HepG2 (cell line): ENCODE data around the gene WFDC1.

Source experiments
- CHD4 ChIP-seq: fragments of 200-600 bp; sonication (generic); IDR thresholded peaks from 2 replicates; pipeline ENCODE4 v1.7.0; 2017; ENCODE audit warnings: mild to moderate bottlenecking, low read length, borderline replicate concordance
- TAF1 ChIP-seq: sonication (generic); formaldehyde crosslinking; IDR thresholded peaks from 2 replicates; pipeline ENCODE4 v1.4.0; 2020; ENCODE audit warnings: missing genetic modification reagents
- TF ChIP-seq, protein P1 (sequence below): sonication (generic); formaldehyde crosslinking; IDR thresholded peaks from 2 replicates; pipeline ENCODE4 v1.5.0; 2020; ENCODE audit warnings: mild to moderate bottlenecking, missing genetic modification reagents, moderate library complexity
- TF ChIP-seq, protein P2 (sequence below), 2 experiments: fragments of 450-650 bp in 1 of 2; sonication (generic) in 1 of 2; formaldehyde crosslinking in 1 of 2; IDR thresholded peaks; 2 replicates each; pipeline versions ENCODE4 v1.6.1 to v1.8.0; 2016 to 2022; ENCODE audit warnings: antibody characterized with exemption in 1 of 2, mild to moderate bottlenecking in 1 of 2, missing genetic modification reagents in 1 of 2

DNA sequence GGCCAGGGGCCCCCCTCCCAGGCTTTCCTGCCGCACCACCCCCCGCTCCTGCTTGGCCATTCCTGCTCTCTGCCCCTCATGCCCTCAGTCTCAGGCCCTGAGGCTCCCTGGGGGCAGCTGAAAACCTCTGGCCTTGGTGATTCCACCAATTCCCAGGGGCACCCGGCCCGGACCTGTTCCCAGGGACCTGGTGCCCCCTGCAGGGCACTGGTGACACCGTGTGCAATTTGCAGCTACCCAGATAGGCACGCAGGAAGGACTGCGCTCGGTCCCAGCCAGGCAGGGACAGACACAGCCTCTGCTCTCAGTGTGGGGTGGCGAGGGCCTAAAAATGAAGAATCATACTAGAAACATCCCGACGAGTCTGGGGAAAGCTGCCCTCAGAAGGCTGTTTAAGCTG, 13.4 kb downstream of the WFDC1 start:
- TF ChIP-seq, protein P1, sequence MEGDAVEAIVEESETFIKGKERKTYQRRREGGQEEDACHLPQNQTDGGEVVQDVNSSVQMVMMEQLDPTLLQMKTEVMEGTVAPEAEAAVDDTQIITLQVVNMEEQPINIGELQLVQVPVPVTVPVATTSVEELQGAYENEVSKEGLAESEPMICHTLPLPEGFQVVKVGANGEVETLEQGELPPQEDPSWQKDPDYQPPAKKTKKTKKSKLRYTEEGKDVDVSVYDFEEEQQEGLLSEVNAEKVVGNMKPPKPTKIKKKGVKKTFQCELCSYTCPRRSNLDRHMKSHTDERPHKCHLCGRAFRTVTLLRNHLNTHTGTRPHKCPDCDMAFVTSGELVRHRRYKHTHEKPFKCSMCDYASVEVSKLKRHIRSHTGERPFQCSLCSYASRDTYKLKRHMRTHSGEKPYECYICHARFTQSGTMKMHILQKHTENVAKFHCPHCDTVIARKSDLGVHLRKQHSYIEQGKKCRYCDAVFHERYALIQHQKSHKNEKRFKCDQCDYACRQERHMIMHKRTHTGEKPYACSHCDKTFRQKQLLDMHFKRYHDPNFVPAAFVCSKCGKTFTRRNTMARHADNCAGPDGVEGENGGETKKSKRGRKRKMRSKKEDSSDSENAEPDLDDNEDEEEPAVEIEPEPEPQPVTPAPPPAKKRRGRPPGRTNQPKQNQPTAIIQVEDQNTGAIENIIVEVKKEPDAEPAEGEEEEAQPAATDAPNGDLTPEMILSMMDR (CRISPR knock-in tag), result peak; percentile 88
- TF ChIP-seq, protein P2, sequence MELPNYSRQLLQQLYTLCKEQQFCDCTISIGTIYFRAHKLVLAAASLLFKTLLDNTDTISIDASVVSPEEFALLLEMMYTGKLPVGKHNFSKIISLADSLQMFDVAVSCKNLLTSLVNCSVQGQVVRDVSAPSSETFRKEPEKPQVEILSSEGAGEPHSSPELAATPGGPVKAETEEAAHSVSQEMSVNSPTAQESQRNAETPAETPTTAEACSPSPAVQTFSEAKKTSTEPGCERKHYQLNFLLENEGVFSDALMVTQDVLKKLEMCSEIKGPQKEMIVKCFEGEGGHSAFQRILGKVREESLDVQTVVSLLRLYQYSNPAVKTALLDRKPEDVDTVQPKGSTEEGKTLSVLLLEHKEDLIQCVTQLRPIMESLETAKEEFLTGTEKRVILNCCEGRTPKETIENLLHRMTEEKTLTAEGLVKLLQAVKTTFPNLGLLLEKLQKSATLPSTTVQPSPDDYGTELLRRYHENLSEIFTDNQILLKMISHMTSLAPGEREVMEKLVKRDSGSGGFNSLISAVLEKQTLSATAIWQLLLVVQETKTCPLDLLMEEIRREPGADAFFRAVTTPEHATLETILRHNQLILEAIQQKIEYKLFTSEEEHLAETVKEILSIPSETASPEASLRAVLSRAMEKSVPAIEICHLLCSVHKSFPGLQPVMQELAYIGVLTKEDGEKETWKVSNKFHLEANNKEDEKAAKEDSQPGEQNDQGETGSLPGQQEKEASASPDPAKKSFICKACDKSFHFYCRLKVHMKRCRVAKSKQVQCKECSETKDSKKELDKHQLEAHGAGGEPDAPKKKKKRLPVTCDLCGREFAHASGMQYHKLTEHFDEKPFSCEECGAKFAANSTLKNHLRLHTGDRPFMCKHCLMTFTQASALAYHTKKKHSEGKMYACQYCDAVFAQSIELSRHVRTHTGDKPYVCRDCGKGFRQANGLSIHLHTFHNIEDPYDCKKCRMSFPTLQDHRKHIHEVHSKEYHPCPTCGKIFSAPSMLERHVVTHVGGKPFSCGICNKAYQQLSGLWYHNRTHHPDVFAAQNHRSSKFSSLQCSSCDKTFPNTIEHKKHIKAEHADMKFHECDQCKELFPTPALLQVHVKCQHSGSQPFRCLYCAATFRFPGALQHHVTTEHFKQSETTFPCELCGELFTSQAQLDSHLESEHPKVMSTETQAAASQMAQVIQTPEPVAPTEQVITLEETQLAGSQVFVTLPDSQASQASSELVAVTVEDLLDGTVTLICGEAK (IDR thresholded peaks at IDR 0.05), result no peak
- TF ChIP-seq, protein P2 (CRISPR knock-in tag; IDR thresholded peaks at IDR 0.05), result no peak
- TF ChIP-seq TAF1 (CRISPR knock-in tag) (no peak), CHD4 (no peak)
